Measurements from ENCODE around the gene ASCC2. TPM values are rescaled to one million over a fixed set of nuclear protein-coding genes. Genes with fewer than 3 reads are reported as not detected.

ASCC2 gene
- total RNA-seq, 1 experiment from 2014 or later = 18.6 TPM

Small RNAs within 50 kb of the gene (small RNA-seq; reads per million reads assigned to genes)
- gene RF00019 = 0 reads per million in 2 experiments

Other genes with a start within 250 kb of the ASCC2 start
- gene NF2, start 234.6 kb downstream of the ASCC2 start, total RNA-seq (2014; rRNA removed; shearing (Covaris generic)) = 27.4 and 33.0 TPM in 2 replicates
- not detected in 2 replicates for gene CABP7, start 118.3 kb downstream of the ASCC2 start, total RNA-seq (2014; rRNA removed; shearing (Covaris generic))
- gene ZMAT5, start 71.3 kb downstream of the ASCC2 start, total RNA-seq (2014; rRNA removed; shearing (Covaris generic)) = 13.2 and 14.3 TPM in 2 replicates
- gene UQCR10, start 70.9 kb downstream of the ASCC2 start, total RNA-seq (2014; rRNA removed; shearing (Covaris generic)) = 49.2 and 73.8 TPM in 2 replicates
- 10.1 and 11.2 TPM in 2 replicates for gene MTMR3, start 44.9 kb upstream of the ASCC2 start, total RNA-seq (2014; rRNA removed; shearing (Covaris generic))
- gene HORMAD2, start 242.2 kb upstream of the ASCC2 start, total RNA-seq (2014; rRNA removed; shearing (Covaris generic)) = not detected in 2 replicates

All from NCI-H460 (cell line).